ENCODE data around the gene ELMO1. TPM values are rescaled to one million over a fixed set of nuclear protein-coding genes. Genes with fewer than 3 reads are reported as not detected.

The ELMO1 gene
- total RNA-seq, 1 experiment from 2014 or later, result not detected

DNA sequence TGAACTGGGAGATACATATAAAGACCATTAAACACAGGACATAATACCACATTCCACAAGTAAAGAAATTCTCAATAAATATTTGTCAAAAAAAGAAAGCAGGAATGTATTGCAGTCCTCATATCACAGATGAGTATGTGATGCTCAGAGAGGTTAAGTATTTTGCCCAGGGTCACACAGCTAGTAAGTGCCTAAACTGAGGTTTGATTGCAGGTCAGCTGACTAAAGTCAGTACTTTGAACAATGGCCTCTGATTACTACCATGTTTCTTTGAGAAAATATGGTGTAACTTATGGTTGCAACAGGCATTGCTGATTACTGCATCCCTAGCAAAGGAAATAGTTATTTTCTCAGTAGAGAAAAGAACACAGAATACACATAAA lies 267.1 kb downstream of the ELMO1 start:
- H3K4me3 ChIP-seq (ENCODE audit: low read depth, low read length, poor library complexity, severe bottlenecking), result no peak overlapping the region
- BruUV-seq (replicated peaks), result no TSS peak
- no peak overlapping the region for H3K27ac ChIP-seq (ENCODE audit: low read depth, low read length, poor library complexity, severe bottlenecking)

DNA sequence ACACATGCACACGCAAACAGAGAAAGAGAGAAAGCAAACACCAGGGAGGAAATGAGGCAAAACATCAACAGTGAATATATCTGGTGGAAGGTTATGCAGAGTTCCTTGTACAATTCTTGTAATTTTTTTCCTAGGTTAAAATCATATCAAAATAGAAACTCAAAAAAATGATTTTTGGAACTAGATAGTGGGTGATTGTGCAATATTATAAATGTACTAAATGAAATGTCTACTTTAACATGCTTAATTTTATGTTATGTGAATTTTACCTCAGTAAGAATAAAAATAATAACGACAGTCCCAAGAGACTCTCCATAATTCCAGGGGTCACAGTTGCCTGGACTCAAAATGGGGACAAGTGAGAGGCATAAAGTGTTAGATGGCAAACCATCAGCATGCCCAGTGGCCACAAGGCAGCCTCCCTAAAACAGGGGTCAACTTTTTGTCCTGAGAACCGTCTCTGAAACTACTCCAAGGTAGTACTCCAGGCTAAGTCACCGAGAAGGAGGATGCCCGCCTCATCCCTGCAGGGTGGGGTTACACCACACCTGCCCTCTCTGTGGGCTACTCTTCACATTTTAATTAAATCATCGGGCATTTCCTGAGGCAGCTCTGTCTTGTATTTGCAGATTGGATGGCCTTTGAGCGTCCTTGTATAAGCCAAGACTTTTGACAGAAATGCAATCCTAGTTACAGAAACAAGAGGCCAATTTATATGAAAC lies 267.7 kb downstream of the ELMO1 start:
- DNase-seq (ENCODE audit: low spot score), result no peak
- Histone ChIP-seq H3K9me3 (ENCODE audit: low read depth, low read length, poor library complexity, severe bottlenecking) (no peaks in the 10 kb centered on the region), H3K27ac (ENCODE audit: low read depth, low read length, poor library complexity, severe bottlenecking) (no peak overlapping the region), H3K4me3 (ENCODE audit: low read depth, low read length, poor library complexity, severe bottlenecking) (no peak overlapping the region), H3K36me3 (ENCODE audit: insufficient read depth, low read length, poor library complexity, severe bottlenecking) (no peaks in the 10 kb centered on the region), H3K27me3 (replicated peaks; ENCODE audit: insufficient read depth, low read depth, low read length, poor library complexity) (peaks cover 8% of the 10 kb centered on the region), H3K4me1 (ENCODE audit: insufficient read depth, low read length, poor library complexity, severe bottlenecking) (no peaks in the 10 kb centered on the region)
- intact Hi-C loops (cut with micrococcal nuclease; ENCODE audit: unreplicated experiment), result loop anchor here (5.0 kb wide), 1 partner anchor 694 kb away; no protein-coding TSS in a partner anchor
- no peak for TF ChIP-seq EZH2 (IDR thresholded peaks at IDR 0.05; ENCODE audit: borderline replicate concordance, low read depth, low read length, poor library complexity, severe bottlenecking)
- TF ChIP-seq, protein P1, sequence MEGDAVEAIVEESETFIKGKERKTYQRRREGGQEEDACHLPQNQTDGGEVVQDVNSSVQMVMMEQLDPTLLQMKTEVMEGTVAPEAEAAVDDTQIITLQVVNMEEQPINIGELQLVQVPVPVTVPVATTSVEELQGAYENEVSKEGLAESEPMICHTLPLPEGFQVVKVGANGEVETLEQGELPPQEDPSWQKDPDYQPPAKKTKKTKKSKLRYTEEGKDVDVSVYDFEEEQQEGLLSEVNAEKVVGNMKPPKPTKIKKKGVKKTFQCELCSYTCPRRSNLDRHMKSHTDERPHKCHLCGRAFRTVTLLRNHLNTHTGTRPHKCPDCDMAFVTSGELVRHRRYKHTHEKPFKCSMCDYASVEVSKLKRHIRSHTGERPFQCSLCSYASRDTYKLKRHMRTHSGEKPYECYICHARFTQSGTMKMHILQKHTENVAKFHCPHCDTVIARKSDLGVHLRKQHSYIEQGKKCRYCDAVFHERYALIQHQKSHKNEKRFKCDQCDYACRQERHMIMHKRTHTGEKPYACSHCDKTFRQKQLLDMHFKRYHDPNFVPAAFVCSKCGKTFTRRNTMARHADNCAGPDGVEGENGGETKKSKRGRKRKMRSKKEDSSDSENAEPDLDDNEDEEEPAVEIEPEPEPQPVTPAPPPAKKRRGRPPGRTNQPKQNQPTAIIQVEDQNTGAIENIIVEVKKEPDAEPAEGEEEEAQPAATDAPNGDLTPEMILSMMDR (conservative IDR thresholded peaks at IDR 0.05; ENCODE audit: low read depth, low read length), result no peak
- no TSS peak for BruUV-seq (replicated peaks)
- POLR2A ChIA-PET (ENCODE audit: low non-redundant PET), result no interaction called here
- CTCF ChIA-PET, result interaction anchor here (1.5 to 1.8 kb wide), 5 partner anchors 17 to 693 kb away, joined by 4 to 21 read pairs (median 10); no protein-coding TSS in a partner anchor

More for the DNA sequence above, 267.1 kb downstream of the ELMO1 start:
- TF ChIP-seq EZH2 (IDR thresholded peaks at IDR 0.05; ENCODE audit: borderline replicate concordance, low read depth, low read length, poor library complexity, severe bottlenecking), result no peak
- TF ChIP-seq, protein P1 (conservative IDR thresholded peaks at IDR 0.05; ENCODE audit: low read depth, low read length), result no peak
- Histone ChIP-seq H3K27me3 (replicated peaks; ENCODE audit: insufficient read depth, low read depth, low read length, poor library complexity) (peaks cover 8% of the 10 kb centered on the region), H3K9me3 (ENCODE audit: low read depth, low read length, poor library complexity, severe bottlenecking) (no peaks in the 10 kb centered on the region), H3K4me1 (ENCODE audit: insufficient read depth, low read length, poor library complexity, severe bottlenecking) (no peaks in the 10 kb centered on the region), H3K36me3 (ENCODE audit: insufficient read depth, low read length, poor library complexity, severe bottlenecking) (no peaks in the 10 kb centered on the region)
- intact Hi-C loops (cut with micrococcal nuclease; ENCODE audit: unreplicated experiment), result loop anchor here (5.0 kb wide), 1 partner anchor 694 kb away; no protein-coding TSS in a partner anchor
- POLR2A ChIA-PET (ENCODE audit: low non-redundant PET), result interaction anchor here (0.6 kb wide), 1 partner anchor 68 kb away, joined by 5 read pairs; no protein-coding TSS in a partner anchor
- no peak for DNase-seq (ENCODE audit: low spot score)
- CTCF ChIA-PET, result interaction anchor here (0.5 to 1.8 kb wide), 18 partner anchors 17 to 694 kb away, joined by 3 to 25 read pairs (median 4); no protein-coding TSS in a partner anchor

DNA sequence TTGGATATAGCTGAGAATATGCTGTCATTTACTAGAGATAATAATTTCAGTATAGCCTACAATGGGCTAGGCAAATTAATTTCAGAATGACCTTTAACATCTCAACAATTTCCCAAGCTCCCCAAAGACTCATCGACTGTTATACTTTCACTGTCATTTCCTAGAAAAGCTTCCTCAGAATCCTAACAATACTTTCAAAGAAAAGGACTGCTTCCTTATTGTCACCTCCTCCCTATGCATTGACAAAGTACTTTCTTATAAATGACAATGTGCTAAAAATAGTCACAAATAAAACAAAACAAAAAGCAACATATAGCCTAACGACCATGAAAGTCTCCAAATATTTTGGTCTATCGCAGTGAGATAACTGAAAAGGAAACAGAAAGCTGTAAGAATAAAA lies 272.6 kb downstream of the ELMO1 start:
- POLR2A ChIA-PET (ENCODE audit: low non-redundant PET), result no interaction called here

More for the DNA sequence above, 272.6 kb downstream of the ELMO1 start:
- intact Hi-C loops (cut with micrococcal nuclease; ENCODE audit: unreplicated experiment), result no loop called here
- Histone ChIP-seq H3K4me1 (ENCODE audit: insufficient read depth, low read length, poor library complexity, severe bottlenecking) (no peaks in the 10 kb centered on the region), H3K36me3 (ENCODE audit: insufficient read depth, low read length, poor library complexity, severe bottlenecking) (no peaks in the 10 kb centered on the region), H3K27ac (ENCODE audit: low read depth, low read length, poor library complexity, severe bottlenecking) (no peak overlapping the region), H3K27me3 (replicated peaks; ENCODE audit: insufficient read depth, low read depth, low read length, poor library complexity) (no peaks in the 10 kb centered on the region), H3K9me3 (ENCODE audit: low read depth, low read length, poor library complexity, severe bottlenecking) (no peaks in the 10 kb centered on the region), H3K4me3 (ENCODE audit: low read depth, low read length, poor library complexity, severe bottlenecking) (no peak overlapping the region)
- no peak for DNase-seq (ENCODE audit: low spot score)
- TF ChIP-seq, protein P1 (conservative IDR thresholded peaks at IDR 0.05; ENCODE audit: low read depth, low read length), result no peak
- no peak for TF ChIP-seq EZH2 (IDR thresholded peaks at IDR 0.05; ENCODE audit: borderline replicate concordance, low read depth, low read length, poor library complexity, severe bottlenecking)
- CTCF ChIA-PET, result no interaction called here
- BruUV-seq (replicated peaks), result no TSS peak

Data from A673 (cell line).